ENCODE data around the gene DPM1. TPM values are rescaled to one million over a fixed set of nuclear protein-coding genes. Genes with fewer than 3 reads are reported as not detected.

Gene DPM1
- total RNA-seq, 1 experiment from 2014 or later = 65.5 TPM

- CTCF ChIA-PET = interaction anchor here (1.0 to 1.4 kb wide), 2 partner anchors 9 to 15 kb away, joined by 3 to 5 read pairs; no protein-coding TSS in a partner anchor
- Histone ChIP-seq H3K36me3 (ENCODE audit: control insufficient read depth in 1 of 2, insufficient read depth in 2 of 2, low read length in 2 of 2) (no peaks in the 10 kb centered on the region; a peak in 2 of 4 replicates), H3K4me2 (ENCODE audit: low read length) (no peak overlapping the region), H3K4me3 (replicated peaks in 1 of 2; ENCODE audit: low read depth in 1 of 2, low read length in 2 of 2) (no peak overlapping the region), H3K4me1 (ENCODE audit: control insufficient read depth in 1 of 2, insufficient read depth in 2 of 2, low read length in 2 of 2) (no peaks in the 10 kb centered on the region), H3K27ac (ENCODE audit: low read depth, low read length) (no peak overlapping the region), H3K27me3 (ENCODE audit: insufficient read depth, low read length) (peaks cover 4% of the 10 kb centered on the region; the same call in 1 of the 2 replicates), H2AFZ (ENCODE audit: low read depth, low read length, poor library complexity, severe bottlenecking) (no peak overlapping the region), H3K9me2 (ENCODE audit: insufficient read depth) (no peaks in the 10 kb centered on the region), H4K20me1 (ENCODE audit: insufficient read depth) (no peaks in the 10 kb centered on the region), H3K9me3 (ENCODE audit: control insufficient read depth in 1 of 2, insufficient read depth in 1 of 2, low read depth in 1 of 2, low read length in 2 of 2) (no peaks in the 10 kb centered on the region), H3K9ac (ENCODE audit: low read length) (no peak overlapping the region), H3K79me2 (ENCODE audit: insufficient read depth, low read length) (no peaks in the 10 kb centered on the region)
- BruUV-seq (replicated peaks) = no TSS peak
- intact Hi-C loops (cut with micrococcal nuclease) = no loop called here
- DNase-seq (ENCODE audit: low read depth, low spot score) (no peak), ATAC-seq (no peak)
- POLR2A ChIA-PET = no interaction called here
- no peak for TF ChIP-seq EGR1 (IDR thresholded peaks at IDR 0.05; ENCODE audit: low read depth)
- TF ChIP-seq SP1 (IDR thresholded peaks at IDR 0.05; ENCODE audit: low read depth) = no peak
- TF ChIP-seq, protein P1, sequence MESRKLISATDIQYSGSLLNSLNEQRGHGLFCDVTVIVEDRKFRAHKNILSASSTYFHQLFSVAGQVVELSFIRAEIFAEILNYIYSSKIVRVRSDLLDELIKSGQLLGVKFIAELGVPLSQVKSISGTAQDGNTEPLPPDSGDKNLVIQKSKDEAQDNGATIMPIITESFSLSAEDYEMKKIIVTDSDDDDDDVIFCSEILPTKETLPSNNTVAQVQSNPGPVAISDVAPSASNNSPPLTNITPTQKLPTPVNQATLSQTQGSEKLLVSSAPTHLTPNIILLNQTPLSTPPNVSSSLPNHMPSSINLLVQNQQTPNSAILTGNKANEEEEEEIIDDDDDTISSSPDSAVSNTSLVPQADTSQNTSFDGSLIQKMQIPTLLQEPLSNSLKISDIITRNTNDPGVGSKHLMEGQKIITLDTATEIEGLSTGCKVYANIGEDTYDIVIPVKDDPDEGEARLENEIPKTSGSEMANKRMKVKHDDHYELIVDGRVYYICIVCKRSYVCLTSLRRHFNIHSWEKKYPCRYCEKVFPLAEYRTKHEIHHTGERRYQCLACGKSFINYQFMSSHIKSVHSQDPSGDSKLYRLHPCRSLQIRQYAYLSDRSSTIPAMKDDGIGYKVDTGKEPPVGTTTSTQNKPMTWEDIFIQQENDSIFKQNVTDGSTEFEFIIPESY (IDR thresholded peaks at IDR 0.05; ENCODE audit: extremely low read depth, insufficient replicate concordance, low read length) = no peak
- no peak for TF ChIP-seq POLR2A (IDR thresholded peaks at IDR 0.05; ENCODE audit: borderline replicate concordance, extremely low read depth, insufficient read depth, insufficient read length)
- no peak for TF ChIP-seq EZH2 (IDR thresholded peaks at IDR 0.05)
- TF ChIP-seq JUND (IDR thresholded peaks at IDR 0.05) = no peak
- no peak for TF ChIP-seq CEBPB (IDR thresholded peaks at IDR 0.05; ENCODE audit: low read depth)
- TF ChIP-seq SIN3A (IDR thresholded peaks at IDR 0.05; ENCODE audit: low read depth) = no peak
- no peak for TF ChIP-seq FOSL1 (IDR thresholded peaks at IDR 0.05; ENCODE audit: low read depth)
- TF ChIP-seq, protein P2, sequence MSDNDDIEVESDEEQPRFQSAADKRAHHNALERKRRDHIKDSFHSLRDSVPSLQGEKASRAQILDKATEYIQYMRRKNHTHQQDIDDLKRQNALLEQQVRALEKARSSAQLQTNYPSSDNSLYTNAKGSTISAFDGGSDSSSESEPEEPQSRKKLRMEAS (IDR thresholded peaks at IDR 0.05) = no peak
- TF ChIP-seq RAD21 (IDR thresholded peaks at IDR 0.05; ENCODE audit: low read depth) = no peak
- no peak for TF ChIP-seq ZFX (IDR thresholded peaks at IDR 0.05)
- TF ChIP-seq ELF1 (IDR thresholded peaks at IDR 0.05; ENCODE audit: borderline replicate concordance, low read depth) = no peak
- TF ChIP-seq, protein P3, sequence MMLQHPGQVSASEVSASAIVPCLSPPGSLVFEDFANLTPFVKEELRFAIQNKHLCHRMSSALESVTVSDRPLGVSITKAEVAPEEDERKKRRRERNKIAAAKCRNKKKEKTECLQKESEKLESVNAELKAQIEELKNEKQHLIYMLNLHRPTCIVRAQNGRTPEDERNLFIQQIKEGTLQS (IDR thresholded peaks at IDR 0.05) = no peak
- TF ChIP-seq EZH2phosphoT487 (IDR thresholded peaks at IDR 0.05; ENCODE audit: borderline replicate concordance) = no peak
- no peak for TF ChIP-seq TCF7L2 (IDR thresholded peaks at IDR 0.05; ENCODE audit: borderline replicate concordance, extremely low read depth, insufficient read depth, insufficient read length)
- no peak for TF ChIP-seq REST (IDR thresholded peaks at IDR 0.05; ENCODE audit: low read depth)
- no peak; the same call in 1 of the 2 replicates for TF ChIP-seq POLR2AphosphoS5 (IDR thresholded peaks at IDR 0.05; ENCODE audit: low read depth, low read length)
- no peak for TF ChIP-seq CBX3 (IDR thresholded peaks at IDR 0.05; ENCODE audit: low read depth)
- RAD21 ChIA-PET (ENCODE audit: low non-redundant PET in 1 of 2, low total read pairs in 2 of 2, uncharacterized antibody in 2 of 2, unreplicated experiment in 2 of 2) = no interaction called here
These were observed 44.3 kb upstream of the DPM1 start for GRCh38 chr20:51002633-51003032.

Measured in HCT116 (cell line).